Measurements from ENCODE around the gene PCBP4.

- TF ChIP-seq EZH2 (IDR thresholded peaks at IDR 0.05; ENCODE audit: insufficient read depth, poor library complexity, severe bottlenecking) (no peak), EZH2phosphoT487 (IDR thresholded peaks at IDR 0.05; ENCODE audit: insufficient read depth, low read depth) (no peak)
Measured at GRCh38 chr3:51983578-51984268, 16.5 kb upstream of the PCBP4 start.

Measured in GM23248 (cell line).